OCI-LY3 (cell line): ENCODE data around the gene CWC27.

Experiments
- H2AFZ ChIP-seq: fragments of 200-600, 300-600 bp; shearing (Covaris generic); 2 replicates; pipeline ENCODE4 v1.6.0; 2014; ENCODE audit warnings: antibody characterized with exemption, low read depth, low read length
- H3K27ac ChIP-seq: fragments of 200-600, 300-600 bp; sonication (generic); 2 replicates; pipeline ENCODE4 v1.5.1; 2014; ENCODE audit warnings: mild to moderate bottlenecking, low read length, moderate library complexity, mixed read lengths
- H3K27me3 ChIP-seq: fragments of 200-600, 300-600 bp; sonication (generic); 2 replicates; pipeline ENCODE4 v1.6.1; 2014; ENCODE audit warnings: low read depth, low read length, mixed read lengths
- H3K36me3 ChIP-seq: fragments of 200-600, 300-600 bp; sonication (generic); replicated peaks from 2 replicates; pipeline ENCODE3; 2014; ENCODE audit warnings: low read depth, low read length, mixed read lengths
- H3K4me1 ChIP-seq: fragments of 300-600, 200-600 bp; sonication (generic); 2 replicates; pipeline ENCODE4 v1.6.1; 2014; ENCODE audit warnings: low read length, mixed read lengths
- H3K4me2 ChIP-seq: fragments of 200-600, 300-600 bp; sonication (generic); 2 replicates; pipeline ENCODE4 v1.6.1; 2014; ENCODE audit warnings: low read length, mixed read lengths
- H3K4me3 ChIP-seq: fragments of 300-600, 200-600 bp; sonication (generic); 2 replicates; pipeline ENCODE4 v1.5.1; 2014; ENCODE audit warnings: antibody characterized with exemption, mild to moderate bottlenecking, low read length, moderate library complexity
- H3K79me2 ChIP-seq: fragments of 300-600, 200-600 bp; shearing (Covaris generic); 2 replicates; pipeline ENCODE4 v1.6.1; 2014; ENCODE audit warnings: mild to moderate bottlenecking, low read length, mixed read lengths
- H3K9ac ChIP-seq: fragments of 300-600, 200-600 bp; shearing (Covaris generic); 2 replicates; pipeline ENCODE4 v1.6.0; 2014; ENCODE audit warnings: mild to moderate bottlenecking, low read length, moderate library complexity
- H3K9me3 ChIP-seq: fragments of 200-600, 300-600 bp; shearing (Covaris generic); 2 replicates; pipeline ENCODE4 v1.6.1; 2014; ENCODE audit warnings: low read length, mixed read lengths; ENCODE audit not compliant: insufficient read depth
- H4K20me1 ChIP-seq: fragments of 200-600, 300-600 bp; sonication (generic); 2 replicates; pipeline ENCODE4 v1.6.1; 2016; ENCODE audit warnings: low read length, mixed read lengths; ENCODE audit not compliant: insufficient read depth
- CTCF ChIP-seq: fragments of 200-600, 300-600 bp; sonication (generic); IDR thresholded peaks from 2 replicates; pipeline ENCODE4 v1.5.1; 2014; ENCODE audit warnings: antibody characterized with exemption, low read length, low read depth
- EZH2phosphoT487 ChIP-seq: fragments of 200-600 bp; shearing (Covaris generic); IDR thresholded peaks from 2 replicates; pipeline ENCODE4 v1.6.1; 2018; ENCODE audit warnings: antibody characterized with exemption, mixed run types, low read depth

Gene CWC27

GRCh38 chr5:64831996-64832395, 63.3 kb downstream of the CWC27 start:
- no peak overlapping the region for H3K4me2 ChIP-seq
- TF ChIP-seq EZH2phosphoT487 (no peak), CTCF (no peak)
- H3K79me2 ChIP-seq: no peaks in the 10 kb centered on the region
- no peaks in the 10 kb centered on the region for H3K9me3 ChIP-seq
- H3K27ac ChIP-seq: no peak overlapping the region
- no peak overlapping the region for H2AFZ ChIP-seq
- no peaks in the 10 kb centered on the region for H4K20me1 ChIP-seq
- no peak overlapping the region for H3K9ac ChIP-seq
- no peaks in the 10 kb centered on the region for H3K4me1 ChIP-seq
- H3K4me3 ChIP-seq: no peak overlapping the region
- H3K36me3 ChIP-seq: no peaks in the 10 kb centered on the region
- H3K27me3 ChIP-seq: no peaks in the 10 kb centered on the region

- no peaks in the 10 kb centered on the region for H3K27me3 ChIP-seq
- H4K20me1 ChIP-seq: no peaks in the 10 kb centered on the region
- no peak overlapping the region for H3K4me2 ChIP-seq
- no peak overlapping the region for H3K4me3 ChIP-seq
- H3K4me1 ChIP-seq: no peaks in the 10 kb centered on the region
- H3K36me3 ChIP-seq: no peaks in the 10 kb centered on the region
- no peak overlapping the region for H3K27ac ChIP-seq
- H2AFZ ChIP-seq: no peak overlapping the region
- no peaks in the 10 kb centered on the region for H3K9me3 ChIP-seq
- H3K9ac ChIP-seq: no peak overlapping the region
- H3K79me2 ChIP-seq: no peaks in the 10 kb centered on the region
- TF ChIP-seq EZH2phosphoT487 (no peak), CTCF (no peak)
These were observed 65.3 kb downstream of the CWC27 start for GRCh38 chr5:64834037-64834436.

- no peak overlapping the region for H3K27ac ChIP-seq
- no peaks in the 10 kb centered on the region for H3K27me3 ChIP-seq
- no peaks in the 10 kb centered on the region for H3K4me1 ChIP-seq
- H2AFZ ChIP-seq: no peak overlapping the region
- no peak overlapping the region for H3K4me3 ChIP-seq
- H3K79me2 ChIP-seq: no peaks in the 10 kb centered on the region
- TF ChIP-seq EZH2phosphoT487: no peak
- no peak for TF ChIP-seq CTCF
- no peaks in the 10 kb centered on the region for H3K9me3 ChIP-seq
- H3K9ac ChIP-seq: no peak overlapping the region
- H3K4me2 ChIP-seq: no peak overlapping the region
- H4K20me1 ChIP-seq: no peaks in the 10 kb centered on the region
- H3K36me3 ChIP-seq: no peaks in the 10 kb centered on the region
These were observed 65.9 kb downstream of the CWC27 start for GRCh38 chr5:64834611-64835010.

GRCh38 chr5:64835266-64835665, 66.5 kb downstream of the CWC27 start:
- no peaks in the 10 kb centered on the region for H3K79me2 ChIP-seq

More at GRCh38 chr5:64835266-64835665, 66.5 kb downstream of the CWC27 start:
- no peak overlapping the region for H3K4me2 ChIP-seq
- no peaks in the 10 kb centered on the region for H3K27me3 ChIP-seq
- H3K36me3 ChIP-seq: no peaks in the 10 kb centered on the region
- no peak overlapping the region for H3K27ac ChIP-seq
- H3K4me1 ChIP-seq: no peaks in the 10 kb centered on the region
- no peaks in the 10 kb centered on the region for H4K20me1 ChIP-seq
- no peak for TF ChIP-seq EZH2phosphoT487
- TF ChIP-seq CTCF: no peak
- no peak overlapping the region for H2AFZ ChIP-seq
- no peak overlapping the region for H3K9ac ChIP-seq
- no peaks in the 10 kb centered on the region for H3K9me3 ChIP-seq
- H3K4me3 ChIP-seq: no peak overlapping the region
